ENCODE data around the gene SPINDOC. TPM values are rescaled to one million over a fixed set of nuclear protein-coding genes. Genes with fewer than 3 reads are reported as not detected.
A peak's percentile ranks its signal among the peaks of the same experiment; 100 is the strongest.

Gene SPINDOC
- total RNA-seq, 2 donors from 2014 or later: 17.8 to 36.2 TPM

- Histone ChIP-seq H3K4me3 (no peak overlapping the region), H3K27me3 (replicated peaks; ENCODE audit: insufficient read depth) (no peaks in the 10 kb centered on the region), H3K4me1 (replicated peaks) (peaks cover 9% of the 10 kb centered on the region), H3K27ac (no peak overlapping the region), H3K36me3 (peaks cover 10 to 11% of the 10 kb centered on the region in 2 donors), H3K9me3 (no peaks in the 10 kb centered on the region)
- intact Hi-C loops (cut with DNase I): no loop called here
- 87% methylated on average over 24 of the region's 27 CpGs for WGBS
- TF ChIP-seq, protein P1, sequence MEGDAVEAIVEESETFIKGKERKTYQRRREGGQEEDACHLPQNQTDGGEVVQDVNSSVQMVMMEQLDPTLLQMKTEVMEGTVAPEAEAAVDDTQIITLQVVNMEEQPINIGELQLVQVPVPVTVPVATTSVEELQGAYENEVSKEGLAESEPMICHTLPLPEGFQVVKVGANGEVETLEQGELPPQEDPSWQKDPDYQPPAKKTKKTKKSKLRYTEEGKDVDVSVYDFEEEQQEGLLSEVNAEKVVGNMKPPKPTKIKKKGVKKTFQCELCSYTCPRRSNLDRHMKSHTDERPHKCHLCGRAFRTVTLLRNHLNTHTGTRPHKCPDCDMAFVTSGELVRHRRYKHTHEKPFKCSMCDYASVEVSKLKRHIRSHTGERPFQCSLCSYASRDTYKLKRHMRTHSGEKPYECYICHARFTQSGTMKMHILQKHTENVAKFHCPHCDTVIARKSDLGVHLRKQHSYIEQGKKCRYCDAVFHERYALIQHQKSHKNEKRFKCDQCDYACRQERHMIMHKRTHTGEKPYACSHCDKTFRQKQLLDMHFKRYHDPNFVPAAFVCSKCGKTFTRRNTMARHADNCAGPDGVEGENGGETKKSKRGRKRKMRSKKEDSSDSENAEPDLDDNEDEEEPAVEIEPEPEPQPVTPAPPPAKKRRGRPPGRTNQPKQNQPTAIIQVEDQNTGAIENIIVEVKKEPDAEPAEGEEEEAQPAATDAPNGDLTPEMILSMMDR (IDR thresholded peaks at IDR 0.05): no peak
- TF ChIP-seq POLR2A (IDR thresholded peaks at IDR 0.05) (no peak), POLR2AphosphoS5 (IDR thresholded peaks at IDR 0.05) (no peak)
- no peak for DNase-seq (ENCODE audit: low spot score)
Observed at GRCh38 chr11:63817758-63818498, 4.7 kb downstream of the SPINDOC start.

DNA sequence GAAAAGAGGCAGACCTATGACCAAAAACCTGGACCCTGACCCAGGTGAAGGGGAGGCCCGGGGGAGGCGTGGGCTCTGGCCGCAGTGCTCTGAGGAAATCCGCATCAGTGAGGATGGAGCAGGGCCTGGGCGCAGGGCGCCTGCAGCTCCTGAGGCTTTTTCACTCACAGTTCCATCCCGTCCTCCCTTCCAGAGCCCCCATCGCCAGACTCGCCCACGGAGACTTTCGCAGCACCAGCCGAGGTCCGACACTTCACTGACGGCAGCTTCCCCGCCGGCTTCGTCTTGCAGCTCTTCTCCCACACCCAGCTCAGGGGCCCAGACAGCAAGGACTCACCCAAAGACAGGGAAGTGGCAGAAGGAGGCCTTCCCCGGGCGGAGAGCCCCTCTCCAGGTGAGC is 5.4 kb downstream of the SPINDOC start:
- H3K27me3 ChIP-seq (replicated peaks; ENCODE audit: insufficient read depth): no peaks in the 10 kb centered on the region
- intact Hi-C loops (cut with DNase I): no loop called here
- no peak for DNase-seq (ENCODE audit: low spot score)
- H3K27ac ChIP-seq: no peak overlapping the region
- no peaks in the 10 kb centered on the region for H3K9me3 ChIP-seq
- H3K4me1 ChIP-seq (replicated peaks): peaks cover 9% of the 10 kb centered on the region
- H3K36me3 ChIP-seq: peaks cover 10 to 11% of the 10 kb centered on the region in 2 donors
- H3K4me3 ChIP-seq: no peak overlapping the region
- TF ChIP-seq POLR2A (IDR thresholded peaks at IDR 0.05): no peak
- TF ChIP-seq, protein P1 (IDR thresholded peaks at IDR 0.05): no peak
- no peak for TF ChIP-seq POLR2AphosphoS5 (IDR thresholded peaks at IDR 0.05)
- 96% methylated on average over 19 of the region's 19 CpGs for WGBS

GRCh38 chr11:63821411-63821810 is 8.2 kb downstream of the SPINDOC start:
- Histone ChIP-seq H3K9me3 (no peaks in the 10 kb centered on the region), H3K27me3 (replicated peaks; ENCODE audit: insufficient read depth) (no peaks in the 10 kb centered on the region), H3K4me1 (replicated peaks) (no peaks in the 10 kb centered on the region), H3K4me3 (no peak overlapping the region), H3K27ac (no peak overlapping the region), H3K36me3 (peaks cover 10 to 11% of the 10 kb centered on the region in 2 donors)
- WGBS: 48% methylated on average over 5 of the region's 5 CpGs
- TF ChIP-seq POLR2AphosphoS5 (IDR thresholded peaks at IDR 0.05) (peak; percentile 15), POLR2A (IDR thresholded peaks at IDR 0.05) (no peak)
- TF ChIP-seq, protein P1 (IDR thresholded peaks at IDR 0.05): no peak
- intact Hi-C loops (cut with DNase I): no loop called here
- peak; percentile 16 for DNase-seq (ENCODE audit: low spot score)

- DNase-seq (ENCODE audit: low spot score): peak; percentile 70
- WGBS: 46% methylated on average over 9 of the region's 17 CpGs
- Histone ChIP-seq H3K4me3 (no peak overlapping the region), H3K9me3 (no peaks in the 10 kb centered on the region), H3K27ac (no peak overlapping the region), H3K27me3 (replicated peaks; ENCODE audit: insufficient read depth) (no peaks in the 10 kb centered on the region), H3K36me3 (peaks cover 0 to 4% of the 10 kb centered on the region in 2 donors), H3K4me1 (replicated peaks) (no peaks in the 10 kb centered on the region)
- intact Hi-C loops (cut with DNase I): no loop called here
- peak; percentile 77 for TF ChIP-seq POLR2AphosphoS5 (IDR thresholded peaks at IDR 0.05)
- no peak for TF ChIP-seq POLR2A (IDR thresholded peaks at IDR 0.05)
Observed at GRCh38 chr11:63826471-63827190, 13.4 kb downstream of the SPINDOC start.

DNA sequence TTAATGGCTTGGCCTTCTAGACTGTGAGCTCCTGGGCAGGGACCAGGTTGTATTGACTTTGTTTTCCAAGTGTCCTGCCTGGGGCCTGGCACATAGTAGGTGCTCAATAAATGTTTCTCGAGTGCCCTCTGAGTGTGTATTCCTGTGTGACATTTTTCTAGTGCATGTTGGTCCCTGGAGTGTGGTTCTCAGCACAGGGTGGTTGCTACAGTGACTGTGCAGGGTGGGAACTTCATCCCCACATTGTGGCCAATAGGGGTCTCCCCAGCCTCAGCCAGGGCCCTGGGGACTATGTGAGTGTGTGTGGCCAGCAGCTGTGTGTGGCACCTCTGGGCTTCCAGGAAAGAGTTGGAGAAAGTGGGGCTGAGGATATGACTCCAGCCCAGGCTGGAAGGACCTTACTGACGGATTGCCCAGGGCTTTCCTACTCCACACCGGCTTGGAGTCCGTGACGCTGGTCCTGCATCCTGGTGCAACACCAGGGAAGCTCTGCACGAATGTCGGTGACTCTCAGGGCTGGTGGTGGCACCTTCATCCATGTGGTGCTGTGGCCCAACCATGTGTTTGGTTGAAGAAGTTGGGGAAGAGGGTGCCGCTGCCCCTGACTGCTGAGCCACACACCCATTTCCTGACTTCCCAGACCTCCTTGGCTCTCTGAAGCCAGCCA is 16.7 kb downstream of the SPINDOC start:
- no peak overlapping the region for H3K4me3 ChIP-seq
- H3K9me3 ChIP-seq: no peaks in the 10 kb centered on the region
- 80% methylated on average over 8 of the region's 8 CpGs for WGBS
- no peaks in the 10 kb centered on the region for H3K4me1 ChIP-seq (replicated peaks)
- H3K27ac ChIP-seq: no peak overlapping the region
- TF ChIP-seq POLR2A (IDR thresholded peaks at IDR 0.05): no peak
- no peaks in the 10 kb centered on the region for H3K27me3 ChIP-seq (replicated peaks; ENCODE audit: insufficient read depth)
- intact Hi-C loops (cut with DNase I): no loop called here
- DNase-seq (ENCODE audit: low spot score): no peak
- no peaks in the 10 kb centered on the region for H3K36me3 ChIP-seq

Data from prostate gland (tissue), 2 donors.